Subcutaneous abdominal adipose tissue (tissue), 5 donors: ENCODE results near the gene TMEM231.

Experiments
- H3K27ac ChIP-seq: one replicate; pipeline ENCODE4 v1.7.0; 2013; ENCODE audit warnings: low read depth, mild to moderate bottlenecking, inconsistent platforms, low read length, moderate library complexity
- H3K27me3 ChIP-seq, 5 donors: one replicate each; pipeline ENCODE4 v1.7.0; 2013; ENCODE audit warnings: low read length in 5 of 5, inconsistent platforms in 1 of 5; ENCODE audit not compliant: control insufficient read depth in 5 of 5, insufficient read depth in 4 of 5
- H3K36me3 ChIP-seq, 5 donors: one replicate each; pipeline ENCODE4 v1.7.0; 2013; ENCODE audit warnings: low read length in 5 of 5; ENCODE audit not compliant: control insufficient read depth in 5 of 5, insufficient read depth in 5 of 5
- H3K4me1 ChIP-seq, 5 donors: one replicate each; pipeline ENCODE4 v1.7.0; 2013; ENCODE audit warnings: low read length in 5 of 5, mild to moderate bottlenecking in 3 of 5, moderate library complexity in 1 of 5; ENCODE audit not compliant: control insufficient read depth in 5 of 5, insufficient read depth in 5 of 5
- H3K4me3 ChIP-seq, 5 donors: one replicate each; pipeline ENCODE4 v1.7.0; 2013; ENCODE audit warnings: low read length in 5 of 5, low read depth in 1 of 5
- H3K9ac ChIP-seq, 5 donors: one replicate each; pipeline ENCODE4 v1.7.0; 2013; ENCODE audit warnings: low read length in 5 of 5, mild to moderate bottlenecking in 4 of 5, moderate library complexity in 3 of 5
- H3K9me3 ChIP-seq, 5 donors: one replicate each; pipeline ENCODE4 v1.7.0; 2013; ENCODE audit warnings: low read length in 5 of 5; ENCODE audit not compliant: control insufficient read depth in 5 of 5
- donor health status: healthy.
- donor health status: healthy.
- donor health status: healthy.
- donor health status: healthy.
- donor health status: healthy.

TMEM231 gene

DNA sequence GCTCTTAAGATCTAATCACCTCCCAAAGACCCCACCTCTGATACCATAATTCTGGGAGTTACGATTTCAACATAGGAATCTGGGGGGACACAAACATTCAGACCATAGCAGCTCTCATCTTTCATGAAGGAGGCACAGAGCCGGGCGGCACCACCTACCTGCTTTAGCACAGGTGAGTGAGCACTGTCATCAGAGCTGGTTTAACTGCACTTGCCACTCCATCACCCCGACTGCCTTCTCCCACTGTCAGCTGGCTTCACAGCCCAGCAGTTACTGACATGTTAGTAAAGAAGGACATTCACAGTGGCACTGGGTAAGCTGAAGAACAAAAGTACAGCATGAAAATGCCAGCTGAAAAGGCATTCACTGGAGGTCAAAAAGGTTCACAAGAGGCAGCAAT lies 32.7 kb upstream of the TMEM231 start:
- H3K27me3 ChIP-seq = no peaks in the 10 kb centered on the region
- peaks cover 3 to 27% (median 17%) of the 10 kb centered on the region in 5 donors for H3K4me1 ChIP-seq
- H3K9me3 ChIP-seq = no peaks in the 10 kb centered on the region
- no peak overlapping the region for H3K9ac ChIP-seq
- no peak overlapping the region for H3K4me3 ChIP-seq
- H3K36me3 ChIP-seq = peaks cover 0 to 5% (median under 1%) of the 10 kb centered on the region in 5 donors
- H3K27ac ChIP-seq = peak overlapping the region; percentile 62

DNA sequence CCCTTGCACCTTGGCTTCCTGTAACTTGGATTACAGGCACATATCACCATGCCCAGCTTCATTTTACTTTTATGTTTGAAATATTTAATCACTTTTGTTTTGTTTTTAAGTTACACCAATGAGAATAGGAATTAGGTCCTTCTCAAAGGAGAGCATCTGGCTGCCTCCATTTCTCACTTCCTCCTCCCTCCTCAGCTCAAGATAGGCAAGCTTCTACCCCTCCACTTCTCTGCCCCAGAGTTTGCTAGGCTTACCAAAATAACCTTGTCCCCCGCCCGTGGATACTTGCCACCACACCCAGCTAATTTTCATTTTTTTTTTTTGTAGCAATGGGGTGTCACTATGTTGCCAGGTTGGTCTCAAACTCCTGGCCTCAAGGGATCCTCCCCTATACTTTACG lies 28.1 kb upstream of the TMEM231 start:
- no peak overlapping the region for H3K27ac ChIP-seq
- H3K36me3 ChIP-seq = peaks cover 4 to 18% (median 5%) of the 10 kb centered on the region in 5 donors
- no peaks in the 10 kb centered on the region for H3K9me3 ChIP-seq
- peaks cover 0 to 6% (median 0%) of the 10 kb centered on the region in 5 donors for H3K4me1 ChIP-seq
- no peak overlapping the region for H3K4me3 ChIP-seq
- H3K9ac ChIP-seq = no peak overlapping the region
- no peaks in the 10 kb centered on the region for H3K27me3 ChIP-seq

DNA sequence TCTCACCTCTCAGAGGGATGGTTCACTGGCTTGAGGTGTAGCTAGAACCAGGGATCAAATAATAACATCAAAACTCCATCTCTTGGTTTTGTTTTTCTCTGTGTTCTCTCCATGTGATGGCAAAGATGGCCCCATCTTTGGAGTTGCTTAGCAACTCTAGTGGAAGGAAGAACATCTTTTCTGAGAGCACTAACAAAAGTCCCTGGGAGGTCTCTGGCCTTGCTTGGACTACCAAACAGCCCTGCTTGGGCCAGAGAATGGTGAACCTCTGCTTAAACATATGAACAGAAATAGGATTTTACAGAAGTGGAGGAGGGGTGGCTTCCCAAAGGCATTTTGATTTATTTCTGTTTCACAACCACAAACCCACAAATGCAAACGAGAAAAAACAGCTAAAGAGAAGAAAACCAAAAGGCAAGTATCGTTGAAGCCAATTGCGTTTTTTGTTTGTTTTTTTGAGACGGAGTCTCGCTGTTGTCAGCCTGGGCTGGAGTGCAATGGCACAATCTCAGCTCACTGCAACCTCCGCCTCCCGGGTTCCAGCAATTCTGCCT lies 23.3 kb upstream of the TMEM231 start:
- H3K4me1 ChIP-seq = no peaks in the 10 kb centered on the region
- H3K36me3 ChIP-seq = peaks cover 21 to 55% (median 47%) of the 10 kb centered on the region in 5 donors
- H3K4me3 ChIP-seq = no peak overlapping the region
- H3K27ac ChIP-seq = no peak overlapping the region
- no peaks in the 10 kb centered on the region for H3K9me3 ChIP-seq
- H3K9ac ChIP-seq = no peak overlapping the region
- no peaks in the 10 kb centered on the region for H3K27me3 ChIP-seq

DNA sequence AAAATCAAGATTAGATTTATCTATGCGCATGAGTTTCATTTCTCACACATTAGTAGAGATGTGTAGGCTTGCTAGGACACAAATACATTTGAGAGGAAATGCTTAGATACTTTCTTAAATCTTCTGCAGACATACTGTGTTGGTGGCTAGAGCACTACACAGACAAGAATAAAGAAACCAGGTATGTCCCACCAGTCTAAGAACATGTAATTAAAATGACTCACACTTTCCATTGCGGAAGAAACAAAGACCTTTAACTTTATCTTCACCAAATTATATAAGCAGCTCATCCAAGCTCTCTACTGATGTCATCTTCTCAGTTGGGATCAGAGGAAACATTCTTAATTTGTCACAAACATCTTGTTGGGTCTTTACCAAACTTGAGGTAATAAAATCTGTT lies 22.7 kb upstream of the TMEM231 start:
- Histone ChIP-seq H3K9ac (no peak overlapping the region), H3K27me3 (no peaks in the 10 kb centered on the region), H3K4me1 (no peaks in the 10 kb centered on the region), H3K27ac (no peak overlapping the region), H3K36me3 (peaks cover 23 to 61% (median 53%) of the 10 kb centered on the region in 5 donors), H3K4me3 (no peak overlapping the region), H3K9me3 (no peaks in the 10 kb centered on the region)

DNA sequence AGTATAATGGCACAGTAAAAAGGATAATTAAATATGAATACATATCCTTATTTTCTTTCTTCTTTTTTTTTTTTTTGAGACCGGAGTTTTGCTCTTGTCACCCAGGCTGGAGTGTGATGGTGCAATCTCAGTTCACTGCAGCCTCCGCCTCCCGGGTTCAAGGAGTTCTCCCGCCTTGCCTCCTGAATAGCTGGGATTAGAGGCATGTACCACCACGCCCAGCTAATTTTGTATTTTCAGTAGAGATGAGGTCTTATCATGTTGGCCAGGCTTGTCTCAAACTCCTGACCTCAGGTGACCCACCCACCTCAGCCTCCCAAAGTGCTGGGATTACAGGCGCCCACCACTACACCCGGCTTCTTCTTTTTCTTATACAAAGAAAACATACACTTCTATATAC lies 22.2 kb upstream of the TMEM231 start:
- Histone ChIP-seq H3K4me1 (no peaks in the 10 kb centered on the region), H3K9ac (no peak overlapping the region), H3K36me3 (peaks cover 25 to 66% (median 58%) of the 10 kb centered on the region in 5 donors), H3K9me3 (no peaks in the 10 kb centered on the region), H3K4me3 (no peak overlapping the region), H3K27me3 (no peaks in the 10 kb centered on the region), H3K27ac (no peak overlapping the region)

DNA sequence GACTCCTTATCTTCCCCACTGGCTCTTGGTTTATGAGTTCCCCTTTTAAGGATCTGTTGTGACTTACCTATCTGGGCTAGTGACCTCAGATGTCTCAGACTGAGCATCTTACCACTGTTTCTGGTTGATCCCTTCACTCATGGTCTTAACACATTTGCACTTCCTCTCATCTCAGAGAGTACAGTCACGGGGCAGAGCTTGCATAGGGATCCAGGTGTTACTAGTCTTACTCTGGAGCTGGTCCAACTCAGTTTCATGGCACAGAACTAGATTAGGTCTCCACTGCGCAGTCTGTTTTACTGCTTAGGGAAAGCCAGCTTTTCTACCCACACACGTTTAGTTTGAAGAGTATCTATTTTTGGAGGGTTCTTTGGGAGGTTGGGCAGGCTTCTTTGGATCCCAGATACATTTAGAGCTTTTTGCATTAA lies 20.3 kb upstream of the TMEM231 start:
- peaks cover 0 to 12% (median 0%) of the 10 kb centered on the region in 5 donors for H3K4me1 ChIP-seq
- peaks cover 25 to 81% (median 72%) of the 10 kb centered on the region in 5 donors for H3K36me3 ChIP-seq
- H3K9me3 ChIP-seq = no peaks in the 10 kb centered on the region
- no peak overlapping the region for H3K9ac ChIP-seq
- no peaks in the 10 kb centered on the region for H3K27me3 ChIP-seq
- H3K4me3 ChIP-seq = no peak overlapping the region
- H3K27ac ChIP-seq = no peak overlapping the region

DNA sequence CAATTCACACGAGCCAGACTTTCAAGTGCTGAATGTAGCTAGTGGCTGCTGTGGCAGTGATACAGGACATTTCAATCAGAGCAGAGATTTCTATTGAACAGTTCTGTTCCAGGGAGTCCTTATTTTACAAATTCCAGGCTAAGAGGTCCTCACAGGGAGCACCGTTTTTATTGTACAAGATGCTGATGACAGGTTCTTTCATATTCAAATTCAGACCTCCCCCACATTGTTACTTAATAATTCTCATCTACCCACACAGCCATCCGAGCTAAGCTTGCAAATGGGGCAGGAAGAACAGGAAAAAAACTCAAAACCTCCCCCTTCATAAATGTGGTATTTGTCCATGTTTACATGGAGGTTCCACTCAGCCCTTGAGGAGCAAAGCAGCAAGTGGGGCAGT lies 19.9 kb upstream of the TMEM231 start:
- peaks cover 28 to 85% (median 77%) of the 10 kb centered on the region in 5 donors for H3K36me3 ChIP-seq

DNA sequence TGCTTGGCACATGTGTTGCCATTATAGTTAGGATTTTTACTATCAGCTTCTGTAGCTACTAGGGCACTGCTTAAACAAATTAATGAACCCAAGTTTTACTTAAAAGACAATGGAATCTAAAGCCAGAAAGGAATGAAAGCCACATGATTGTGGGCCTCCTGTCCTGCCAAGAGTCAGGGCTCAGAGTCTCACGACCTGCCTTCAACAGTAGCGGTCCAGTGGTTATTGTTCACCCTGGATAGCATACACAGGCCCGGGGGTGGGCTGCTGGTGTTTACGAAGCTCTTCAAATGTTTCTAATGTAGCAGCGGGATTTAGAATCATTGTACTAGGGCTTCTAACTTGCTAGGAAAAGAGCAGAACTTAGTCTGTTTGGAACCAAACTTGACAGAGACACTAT lies 17.9 kb upstream of the TMEM231 start:
- H3K4me1 ChIP-seq = peaks cover 0 to 24% (median 14%) of the 10 kb centered on the region in 5 donors

More for the DNA sequence above, 19.9 kb upstream of the TMEM231 start:
- Histone ChIP-seq H3K4me1 (peaks cover 0 to 16% (median under 1%) of the 10 kb centered on the region in 5 donors), H3K27ac (no peak overlapping the region), H3K27me3 (no peaks in the 10 kb centered on the region), H3K4me3 (no peak overlapping the region), H3K9me3 (no peaks in the 10 kb centered on the region), H3K9ac (no peak overlapping the region)

DNA sequence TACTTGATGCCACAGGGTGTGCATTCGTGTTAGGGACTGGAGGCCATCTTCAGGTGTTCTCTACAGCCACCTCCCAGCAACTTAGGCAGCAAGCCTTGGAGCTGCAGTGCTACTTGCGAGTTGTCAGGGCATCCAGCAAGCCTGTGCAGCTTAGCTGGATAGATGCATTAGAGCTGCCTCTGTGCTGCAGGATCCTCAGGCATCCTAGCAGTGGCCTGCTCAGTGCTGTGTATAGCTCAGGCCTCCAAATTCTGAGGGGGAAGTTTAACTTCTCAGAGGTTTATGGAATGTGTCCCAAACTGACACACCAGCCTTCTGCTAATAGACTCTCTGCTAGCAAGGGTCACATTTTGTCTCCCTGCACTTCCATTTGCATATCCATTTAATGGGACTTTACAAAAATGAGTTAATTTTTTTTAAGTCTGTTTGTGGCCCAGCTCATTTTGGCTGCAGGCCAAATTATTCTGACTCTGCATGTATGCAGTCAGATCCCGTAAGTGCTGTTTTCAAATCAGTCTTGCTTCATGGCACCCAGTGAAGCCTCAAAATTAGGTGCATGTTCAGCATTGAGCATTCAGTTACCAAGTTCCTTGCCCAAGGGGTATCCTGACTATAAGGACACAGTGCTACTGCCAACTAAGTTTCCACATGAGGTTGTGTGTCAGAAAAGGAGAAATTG lies 17.0 kb upstream of the TMEM231 start:
- H3K27ac ChIP-seq = no peak overlapping the region
- H3K9ac ChIP-seq = no peak overlapping the region
- no peaks in the 10 kb centered on the region for H3K9me3 ChIP-seq
- H3K36me3 ChIP-seq = peaks cover 19 to 92% (median 86%) of the 10 kb centered on the region in 5 donors
- H3K27me3 ChIP-seq = no peaks in the 10 kb centered on the region
- H3K4me1 ChIP-seq = peaks cover 0 to 30% (median 19%) of the 10 kb centered on the region in 5 donors
- no peak overlapping the region for H3K4me3 ChIP-seq

More for the DNA sequence above, 17.9 kb upstream of the TMEM231 start:
- no peak overlapping the region for H3K27ac ChIP-seq
- peaks cover 26 to 92% (median 86%) of the 10 kb centered on the region in 5 donors for H3K36me3 ChIP-seq
- H3K9ac ChIP-seq = no peak overlapping the region
- no peaks in the 10 kb centered on the region for H3K9me3 ChIP-seq
- H3K27me3 ChIP-seq = no peaks in the 10 kb centered on the region
- no peak overlapping the region for H3K4me3 ChIP-seq

DNA sequence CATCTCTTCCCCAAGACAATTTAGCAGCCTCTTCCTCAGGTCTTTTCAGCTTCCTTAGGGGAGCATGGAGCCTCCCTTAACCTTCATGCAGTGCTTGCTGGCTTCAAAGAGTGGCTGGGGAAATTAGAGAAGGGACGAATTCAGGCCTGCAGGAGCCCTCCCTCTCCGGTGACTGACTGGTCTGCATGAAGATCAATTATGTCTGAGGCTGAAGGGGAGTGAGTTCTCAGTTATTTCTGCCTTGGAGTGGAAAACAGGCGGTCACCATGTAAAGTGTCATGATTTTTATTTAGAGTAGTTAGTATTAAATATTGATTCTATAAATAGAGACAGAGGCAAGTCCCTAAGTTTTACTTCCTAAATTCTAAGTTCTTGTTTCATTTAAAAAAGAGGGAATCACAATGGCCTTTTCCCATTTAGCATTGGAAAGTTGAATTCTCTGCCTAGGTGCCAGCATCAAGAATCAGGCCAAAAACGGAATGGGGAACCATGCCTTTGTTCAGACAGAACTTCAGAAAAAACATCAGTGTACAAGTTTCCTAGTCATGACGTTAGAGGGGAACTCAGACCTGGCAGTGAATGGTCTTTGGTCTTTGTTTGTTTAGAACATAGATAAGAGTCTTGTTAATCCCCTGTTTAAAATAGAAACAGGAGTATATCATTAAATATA lies 14.5 kb upstream of the TMEM231 start:
- Histone ChIP-seq H3K4me3 (no peak overlapping the region), H3K27ac (no peak overlapping the region), H3K4me1 (peaks cover 0 to 49% (median 39%) of the 10 kb centered on the region in 5 donors), H3K27me3 (no peaks in the 10 kb centered on the region), H3K9me3 (no peaks in the 10 kb centered on the region), H3K36me3 (peaks cover 10 to 72% (median 62%) of the 10 kb centered on the region in 5 donors), H3K9ac (no peak overlapping the region)
